Psoas muscle (tissue), 8 donors: ENCODE measurements around the gene KCNB1. TPM values are rescaled to one million over a fixed set of nuclear protein-coding genes. Genes with fewer than 3 reads are reported as not detected.

Experiments
- ATAC-seq, 4 donors: fragments of 200-7000 bp; cut with Tn5 transposase; one replicate each; pipeline ENCODE4 v1.9.1; 2020; ENCODE audit warnings: moderate library complexity in 3 of 4, mild to moderate bottlenecking in 2 of 4
- DNase-seq, 2 donors: peaks; one replicate each; pipeline ENCODE4 v3.0.0-alpha.2; 2020
- H3K27ac ChIP-seq: fragments of 200-600 bp; one replicate; pipeline ENCODE4 v1.8.0; 2022
- H3K27me3 ChIP-seq, 3 donors: fragments of 200-600 bp in 1 of 3; one replicate each; pipeline versions ENCODE4 v1.6.1 to v1.8.0; 2013 to 2022; ENCODE audit warnings: low read length in 2 of 3, mild to moderate bottlenecking in 2 of 3, moderate library complexity in 1 of 3; ENCODE audit not compliant: insufficient read depth in 3 of 3
- H3K36me3 ChIP-seq, 2 donors: fragments of 200-600 bp in 1 of 2; one replicate each; pipeline versions ENCODE4 v1.6.1 to v1.8.0; 2013 to 2022; ENCODE audit warnings: low read depth in 1 of 2, mild to moderate bottlenecking in 1 of 2, moderate library complexity in 1 of 2; ENCODE audit not compliant: insufficient read depth in 1 of 2
- H3K4me1 ChIP-seq: fragments of 200-600 bp; one replicate; pipeline ENCODE4 v1.8.0; 2022
- H3K4me3 ChIP-seq: fragments of 200-600 bp; one replicate; pipeline ENCODE4 v1.8.0; 2022; ENCODE audit warnings: mild to moderate bottlenecking
- H3K9me3 ChIP-seq: fragments of 200-600 bp; one replicate; pipeline ENCODE4 v1.8.0; 2022
- WGBS, 3 donors: extraction: QIAGEN DNeasy Blood & Tissue Kit; methylation state at CpG; one replicate each; pipeline versions ENCODE4 v1.1.6 to v1.1.7; 2013; 5-methylcytosine and 5-hydroxymethylcytosine counted together
- intact Hi-C, 2 donors: fragments of 100-400 bp; cut with DNase I; formaldehyde crosslinking; loops; one replicate each; pipeline versions ENCODE4 v1.11.0 to v1.14.2; 2022
- polyA plus RNA-seq, 3 donors: library from polyadenylated mRNA; stranded (reverse); fragments of 200-250 nt; gene quantifications; one replicate each; pipeline ENCODE4 v1.2.3, GENCODE V29; 2013
- total RNA-seq, 4 donors: library from RNA; stranded (reverse); fragmentation: NEBNext Ultra II Directional in 2 of 4; extraction: Animal tissue kit (Norgen Biotek cat#: 25700) in 2 of 4; gene quantifications; one replicate each; pipeline versions ENCODE4 v1.2.1 to v1.2.4, GENCODE V29; 2021 to 2023
- TF ChIP-seq, protein P1 (sequence below): fragments of 200-600 bp; IDR thresholded peaks from one replicate; pipeline ENCODE4 v1.8.0; 2022; ENCODE audit warnings: antibody characterized with exemption
- donor health status: healthy with polysubstance abuse.
- donor health status: DM: no; HTN: no; CAD: no; lungs with moderate emphysema.
- donor health status: Bipolar disorder and iron deficiency.
- donor health status: healthy.
- donor health status: DM: yes; HTN: yes; CAD: no.
- donor health status: DM: no; HTN: no; CAD: no.
- donor health status: DM: no; HTN: no; CAD: no.
- donor health status: DM: yes; HTN: yes; CAD: no.

Gene KCNB1
- total and polyA plus RNA-seq, 7 donors, result 1.8 to 44.0 (median 5.3) TPM

DNA sequence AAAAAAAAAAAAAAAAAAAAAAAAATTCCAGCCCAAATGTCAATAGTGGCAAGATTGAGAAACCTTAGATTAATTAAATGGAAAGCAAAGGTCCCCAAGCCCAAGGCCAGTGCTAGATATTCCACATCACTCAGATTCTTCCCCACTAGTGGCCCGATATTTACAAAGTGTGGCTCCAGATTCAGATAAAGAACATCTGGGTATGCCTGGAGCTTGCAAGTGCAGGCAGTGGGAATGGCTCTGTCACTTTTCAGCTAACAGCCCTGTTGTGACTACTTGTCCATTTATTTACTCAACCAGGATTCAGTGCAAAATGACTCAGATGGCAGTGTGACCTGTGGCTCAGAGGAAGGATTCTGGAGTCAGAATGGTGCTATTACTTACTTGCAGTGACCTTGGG is 8.2 kb upstream of the KCNB1 start:
- H3K27ac ChIP-seq, result no peak overlapping the region
- DNase-seq, result no peak
- ATAC-seq, result no peak
- intact Hi-C loops, result loop anchor here in 1 of 2 donors (10.0 kb wide), 1 partner anchor 56 kb away; no protein-coding TSS in a partner anchor
- H3K9me3 ChIP-seq, result no peaks in the 10 kb centered on the region
- no peak overlapping the region for H3K4me3 ChIP-seq
- H3K27me3 ChIP-seq, result no peaks in the 10 kb centered on the region
- 82 to 95% (median 83%) methylated on average over 1 of the region's 1 CpG for WGBS, 3 donors
- H3K36me3 ChIP-seq, result no peaks in the 10 kb centered on the region
- TF ChIP-seq, protein P1, sequence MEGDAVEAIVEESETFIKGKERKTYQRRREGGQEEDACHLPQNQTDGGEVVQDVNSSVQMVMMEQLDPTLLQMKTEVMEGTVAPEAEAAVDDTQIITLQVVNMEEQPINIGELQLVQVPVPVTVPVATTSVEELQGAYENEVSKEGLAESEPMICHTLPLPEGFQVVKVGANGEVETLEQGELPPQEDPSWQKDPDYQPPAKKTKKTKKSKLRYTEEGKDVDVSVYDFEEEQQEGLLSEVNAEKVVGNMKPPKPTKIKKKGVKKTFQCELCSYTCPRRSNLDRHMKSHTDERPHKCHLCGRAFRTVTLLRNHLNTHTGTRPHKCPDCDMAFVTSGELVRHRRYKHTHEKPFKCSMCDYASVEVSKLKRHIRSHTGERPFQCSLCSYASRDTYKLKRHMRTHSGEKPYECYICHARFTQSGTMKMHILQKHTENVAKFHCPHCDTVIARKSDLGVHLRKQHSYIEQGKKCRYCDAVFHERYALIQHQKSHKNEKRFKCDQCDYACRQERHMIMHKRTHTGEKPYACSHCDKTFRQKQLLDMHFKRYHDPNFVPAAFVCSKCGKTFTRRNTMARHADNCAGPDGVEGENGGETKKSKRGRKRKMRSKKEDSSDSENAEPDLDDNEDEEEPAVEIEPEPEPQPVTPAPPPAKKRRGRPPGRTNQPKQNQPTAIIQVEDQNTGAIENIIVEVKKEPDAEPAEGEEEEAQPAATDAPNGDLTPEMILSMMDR, result no peak
- H3K4me1 ChIP-seq, result no peaks in the 10 kb centered on the region

DNA sequence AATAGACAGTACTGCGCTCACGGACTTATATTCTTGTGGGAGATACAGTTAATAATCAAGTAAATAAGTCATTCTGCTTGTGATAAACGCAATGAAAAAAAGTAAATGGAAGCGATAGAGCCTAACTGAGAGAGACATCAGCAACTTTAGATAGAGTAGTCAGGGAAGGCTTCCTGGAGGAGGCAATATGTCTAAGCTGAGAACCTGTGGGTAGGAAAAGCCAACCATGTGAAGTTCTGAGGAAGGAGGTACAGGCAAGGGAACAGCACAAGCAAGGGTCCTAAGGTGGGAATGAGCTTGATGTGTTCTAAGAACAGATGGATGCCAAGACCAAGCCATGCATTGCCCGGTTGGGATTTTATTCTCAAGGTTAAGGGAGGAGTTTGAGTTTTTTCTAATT is 7.2 kb upstream of the KCNB1 start:
- no peak overlapping the region for H3K4me3 ChIP-seq
- H3K36me3 ChIP-seq, result no peaks in the 10 kb centered on the region
- no peak for DNase-seq
- H3K4me1 ChIP-seq, result no peaks in the 10 kb centered on the region
- TF ChIP-seq, protein P1, result no peak
- H3K27me3 ChIP-seq, result peaks cover 0 to 6% (median 0%) of the 10 kb centered on the region in 3 donors
- intact Hi-C loops, result loop anchor here in 1 of 2 donors (10.0 kb wide), 2 partner anchors 55 to 105 kb away; no protein-coding TSS in a partner anchor
- WGBS, 3 donors, result 89 to 91% (median 91%) methylated on average over 5 of the region's 5 CpGs
- ATAC-seq, result no peak
- H3K27ac ChIP-seq, result no peak overlapping the region
- H3K9me3 ChIP-seq, result no peaks in the 10 kb centered on the region

DNA sequence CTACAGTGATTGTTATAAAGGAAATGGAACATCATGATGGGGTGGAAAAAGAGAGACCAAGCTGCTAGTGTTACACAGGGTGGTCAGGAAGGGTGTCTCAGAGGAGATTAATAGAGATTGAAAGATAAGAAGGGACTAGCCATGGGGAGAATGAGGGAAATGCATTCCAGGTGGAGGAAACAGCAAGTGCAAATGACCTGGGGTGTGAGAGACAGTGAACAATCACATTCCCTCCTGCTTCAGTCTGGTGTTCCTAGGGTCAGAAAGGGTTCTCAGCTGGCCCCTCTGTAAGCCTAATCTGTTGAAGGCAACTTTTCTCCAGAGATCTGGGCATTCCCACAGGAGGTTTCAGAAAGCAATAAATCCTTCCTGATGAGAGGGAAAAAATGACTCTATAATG is 3.6 kb upstream of the KCNB1 start:
- DNase-seq, result no peak
- H3K4me1 ChIP-seq, result peaks cover 3% of the 10 kb centered on the region
- H3K4me3 ChIP-seq, result no peak overlapping the region
- H3K9me3 ChIP-seq, result no peaks in the 10 kb centered on the region
- H3K27ac ChIP-seq, result no peak overlapping the region
- no peak for ATAC-seq
- no peaks in the 10 kb centered on the region for H3K36me3 ChIP-seq
- TF ChIP-seq, protein P1, result no peak
- H3K27me3 ChIP-seq, result peaks cover 0 to 10% (median 3%) of the 10 kb centered on the region in 3 donors
- intact Hi-C loops, result loop anchor here in 1 of 2 donors (10.0 kb wide), 1 partner anchor 101 kb away; no protein-coding TSS in a partner anchor

DNA sequence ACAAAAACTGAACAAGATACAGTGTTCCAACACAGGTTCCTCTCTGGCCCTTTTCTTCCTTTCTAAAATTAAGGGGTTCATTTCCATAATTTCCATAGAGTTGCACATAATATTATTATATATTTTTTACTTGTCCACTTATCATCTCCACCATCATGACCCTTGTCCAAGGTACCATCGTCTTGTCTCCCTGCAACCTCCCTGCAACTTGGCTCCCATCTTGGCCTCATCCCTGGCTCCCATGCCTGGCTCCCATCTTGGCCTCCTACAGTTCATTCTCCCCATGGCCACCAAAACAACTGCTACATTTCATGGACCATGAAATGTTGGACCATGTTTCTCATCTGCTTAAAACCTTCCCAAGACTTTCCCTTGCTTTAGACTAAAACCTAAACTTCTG is 3.1 kb upstream of the KCNB1 start:
- DNase-seq (no peak), ATAC-seq (no peak)
- 54 to 77% (median 70%) methylated on average over 1 of the region's 1 CpG for WGBS, 3 donors

More for the DNA sequence above, 3.1 kb upstream of the KCNB1 start:
- H3K9me3 ChIP-seq, result no peaks in the 10 kb centered on the region
- H3K36me3 ChIP-seq, result no peaks in the 10 kb centered on the region
- peaks cover 0 to 10% (median 3%) of the 10 kb centered on the region in 3 donors for H3K27me3 ChIP-seq
- peaks cover 3% of the 10 kb centered on the region for H3K4me1 ChIP-seq
- H3K4me3 ChIP-seq, result no peak overlapping the region
- TF ChIP-seq, protein P1, result no peak
- intact Hi-C loops, result loop anchor here (2.0 to 10.0 kb wide), 3 partner anchors 49 to 153 kb away; no protein-coding TSS in a partner anchor
- no peak overlapping the region for H3K27ac ChIP-seq
